ENCODE data around the gene MAPT. TPM values are rescaled to one million over a fixed set of nuclear protein-coding genes. Genes with fewer than 3 reads are reported as not detected.
"Not testable (repeated sequence)": the region's sequence is repeated elsewhere in the genome, so short reads cannot be mapped to it uniquely, and the experiment has no call there.

The MAPT gene
- total RNA-seq, 2 donors from 2014 or later, result 0.86 to 2.1 TPM

GRCh38 chr17:45910667-45911066 lies 16.3 kb downstream of the MAPT start:
- no peak overlapping the region for H3K4me3 Mint-ChIP-seq
- peaks cover 24% of the 10 kb centered on the region for H3K4me1 Mint-ChIP-seq (ENCODE audit: low read depth)

GRCh38 chr17:45912319-45912718 lies 18.0 kb downstream of the MAPT start:
- DNase-seq, result no peak
- no peak for ATAC-seq (replicated peaks in 1 of 2)

More at GRCh38 chr17:45910667-45911066, 16.3 kb downstream of the MAPT start:
- Mint-ChIP-seq H3K9me3 (peaks cover 3 to 5% of the 10 kb centered on the region in 2 donors), H3K27me3 (ENCODE audit: low read depth) (peaks cover 32% of the 10 kb centered on the region), H3K27ac (no peak overlapping the region), H3K36me3 (ENCODE audit: insufficient read depth in 2 of 2) (peaks cover 5 to 8% of the 10 kb centered on the region in 2 donors)
- DNase-seq (no peak), ATAC-seq (replicated peaks in 1 of 2) (no peak)

GRCh38 chr17:45913030-45913429 lies 18.7 kb downstream of the MAPT start:
- H3K9me3 Mint-ChIP-seq; DNase-seq; ATAC-seq (replicated peaks in 1 of 2); H3K27ac Mint-ChIP-seq; H3K4me3 Mint-ChIP-seq; H3K4me1 Mint-ChIP-seq (ENCODE audit: low read depth); H3K36me3 Mint-ChIP-seq (ENCODE audit: insufficient read depth in 2 of 2): not testable (repeated sequence)
- peaks cover 28% of the 10 kb centered on the region for H3K27me3 Mint-ChIP-seq (ENCODE audit: low read depth)

More at GRCh38 chr17:45912319-45912718, 18.0 kb downstream of the MAPT start:
- Mint-ChIP-seq H3K36me3 (ENCODE audit: insufficient read depth in 2 of 2) (peaks cover 5 to 8% of the 10 kb centered on the region in 2 donors), H3K27me3 (ENCODE audit: low read depth) (peaks cover 31% of the 10 kb centered on the region), H3K4me1 (ENCODE audit: low read depth) (peaks cover 16% of the 10 kb centered on the region), H3K9me3 (peaks cover 3 to 5% of the 10 kb centered on the region in 2 donors), H3K27ac (no peak overlapping the region), H3K4me3 (no peak overlapping the region)

GRCh38 chr17:45914047-45914717 lies 19.8 kb downstream of the MAPT start:
- ATAC-seq (replicated peaks in 1 of 2), result no peak
- Mint-ChIP-seq H3K27ac (no peak overlapping the region), H3K9me3 (peaks cover 3 to 5% of the 10 kb centered on the region in 2 donors)

GRCh38 chr17:45915263-45915662 lies 20.9 kb downstream of the MAPT start:
- Mint-ChIP-seq H3K9me3 (peaks cover 3 to 5% of the 10 kb centered on the region in 2 donors), H3K4me3 (no peak overlapping the region)
- no peak for DNase-seq

More at GRCh38 chr17:45914047-45914717, 19.8 kb downstream of the MAPT start:
- Mint-ChIP-seq H3K4me3 (no peak overlapping the region), H3K4me1 (ENCODE audit: low read depth) (no peaks in the 10 kb centered on the region), H3K36me3 (ENCODE audit: insufficient read depth in 2 of 2) (peaks cover 5 to 8% of the 10 kb centered on the region in 2 donors), H3K27me3 (ENCODE audit: low read depth) (peaks cover 28% of the 10 kb centered on the region)
- no peak for DNase-seq

GRCh38 chr17:45917081-45917480 lies 22.7 kb downstream of the MAPT start:
- no peak overlapping the region for H3K27ac Mint-ChIP-seq
- H3K9me3 Mint-ChIP-seq, result peaks cover 3 to 4% of the 10 kb centered on the region in 2 donors
- H3K4me3 Mint-ChIP-seq, result no peak overlapping the region
- peaks cover 35% of the 10 kb centered on the region for H3K27me3 Mint-ChIP-seq (ENCODE audit: low read depth)
- ATAC-seq (replicated peaks in 1 of 2) (no peak), DNase-seq (no peak)
- no peaks in the 10 kb centered on the region for H3K4me1 Mint-ChIP-seq (ENCODE audit: low read depth)
- peaks cover 4 to 7% of the 10 kb centered on the region in 2 donors for H3K36me3 Mint-ChIP-seq (ENCODE audit: insufficient read depth in 2 of 2)

More at GRCh38 chr17:45915263-45915662, 20.9 kb downstream of the MAPT start:
- H3K27me3 Mint-ChIP-seq (ENCODE audit: low read depth), result peaks cover 28% of the 10 kb centered on the region
- H3K27ac Mint-ChIP-seq, result no peak overlapping the region
- H3K4me1 Mint-ChIP-seq (ENCODE audit: low read depth), result no peaks in the 10 kb centered on the region
- ATAC-seq (replicated peaks in 1 of 2), result no peak
- peaks cover 5 to 8% of the 10 kb centered on the region in 2 donors for H3K36me3 Mint-ChIP-seq (ENCODE audit: insufficient read depth in 2 of 2)

GRCh38 chr17:45918241-45918745 lies 23.9 kb downstream of the MAPT start:
- Mint-ChIP-seq H3K4me1 (ENCODE audit: low read depth) (no peaks in the 10 kb centered on the region), H3K9me3 (no peaks in the 10 kb centered on the region), H3K36me3 (ENCODE audit: insufficient read depth in 2 of 2) (no peaks in the 10 kb centered on the region), H3K27me3 (ENCODE audit: low read depth) (peaks cover 35% of the 10 kb centered on the region), H3K4me3 (no peak overlapping the region), H3K27ac (no peak overlapping the region)
- ATAC-seq (replicated peaks in 1 of 2), result no peak
- no peak for DNase-seq

- no peak for ATAC-seq (replicated peaks in 1 of 2)
- Mint-ChIP-seq H3K9me3 (no peaks in the 10 kb centered on the region), H3K4me1 (ENCODE audit: low read depth) (no peaks in the 10 kb centered on the region), H3K36me3 (ENCODE audit: insufficient read depth in 2 of 2) (no peaks in the 10 kb centered on the region), H3K27ac (no peak overlapping the region), H3K27me3 (ENCODE audit: low read depth) (peaks cover 31% of the 10 kb centered on the region), H3K4me3 (no peak overlapping the region)
- no peak for DNase-seq
These were observed 24.8 kb downstream of the MAPT start for GRCh38 chr17:45919136-45919535.

- H3K9me3 Mint-ChIP-seq, result no peaks in the 10 kb centered on the region
- H3K4me3 Mint-ChIP-seq, result no peak overlapping the region
These were observed 25.7 kb downstream of the MAPT start for GRCh38 chr17:45920083-45920482.

GRCh38 chr17:45923511-45924268 lies 29.3 kb downstream of the MAPT start:
- Mint-ChIP-seq H3K36me3 (ENCODE audit: insufficient read depth in 2 of 2) (peaks cover 1% of the 10 kb centered on the region in 2 donors), H3K4me3 (no peak overlapping the region), H3K9me3 (no peaks in the 10 kb centered on the region), H3K4me1 (ENCODE audit: low read depth) (no peaks in the 10 kb centered on the region), H3K27ac (no peak overlapping the region), H3K27me3 (ENCODE audit: low read depth) (peaks cover 17% of the 10 kb centered on the region)
- ATAC-seq (replicated peaks in 1 of 2), result no peak
- DNase-seq, result no peak

More at GRCh38 chr17:45920083-45920482, 25.7 kb downstream of the MAPT start:
- Mint-ChIP-seq H3K4me1 (ENCODE audit: low read depth) (no peaks in the 10 kb centered on the region), H3K27ac (no peak overlapping the region), H3K27me3 (ENCODE audit: low read depth) (peaks cover 24% of the 10 kb centered on the region), H3K36me3 (ENCODE audit: insufficient read depth in 2 of 2) (no peaks in the 10 kb centered on the region)
- DNase-seq, result no peak
- ATAC-seq (replicated peaks in 1 of 2), result no peak

- DNase-seq (no peak), ATAC-seq (replicated peaks in 1 of 2) (no peak)
- H3K4me1 Mint-ChIP-seq (ENCODE audit: low read depth), result no peaks in the 10 kb centered on the region
These were observed 30.0 kb downstream of the MAPT start for GRCh38 chr17:45924332-45924820.

GRCh38 chr17:45925311-45925710 lies 31.0 kb downstream of the MAPT start:
- H3K27me3 Mint-ChIP-seq (ENCODE audit: low read depth), result peaks cover 25% of the 10 kb centered on the region
- no peak for DNase-seq
- H3K4me3 Mint-ChIP-seq, result no peak overlapping the region
- H3K27ac Mint-ChIP-seq, result no peak overlapping the region
- H3K36me3 Mint-ChIP-seq (ENCODE audit: insufficient read depth in 2 of 2), result peaks cover 1% of the 10 kb centered on the region in 2 donors
- H3K9me3 Mint-ChIP-seq, result no peaks in the 10 kb centered on the region
- H3K4me1 Mint-ChIP-seq (ENCODE audit: low read depth), result no peaks in the 10 kb centered on the region
- no peak for ATAC-seq (replicated peaks in 1 of 2)

More at GRCh38 chr17:45924332-45924820, 30.0 kb downstream of the MAPT start:
- H3K27me3 Mint-ChIP-seq (ENCODE audit: low read depth), result peaks cover 17% of the 10 kb centered on the region
- H3K36me3 Mint-ChIP-seq (ENCODE audit: insufficient read depth in 2 of 2), result peaks cover 1% of the 10 kb centered on the region in 2 donors
- no peak overlapping the region for H3K27ac Mint-ChIP-seq
- H3K4me3 Mint-ChIP-seq, result no peak overlapping the region
- H3K9me3 Mint-ChIP-seq, result no peaks in the 10 kb centered on the region

GRCh38 chr17:45927247-45927646 lies 32.9 kb downstream of the MAPT start:
- DNase-seq (no peak), ATAC-seq (replicated peaks in 1 of 2) (no peak)
- Mint-ChIP-seq H3K36me3 (ENCODE audit: insufficient read depth in 2 of 2) (peaks cover 1% of the 10 kb centered on the region in 2 donors), H3K27ac (no peak overlapping the region), H3K4me3 (no peak overlapping the region), H3K9me3 (no peaks in the 10 kb centered on the region), H3K27me3 (ENCODE audit: low read depth) (peaks cover 24% of the 10 kb centered on the region), H3K4me1 (ENCODE audit: low read depth) (no peaks in the 10 kb centered on the region)
